ENCODE measurements around the gene MRFAP1L1. TPM values are rescaled to one million over a fixed set of nuclear protein-coding genes. Genes with fewer than 3 reads are reported as not detected.

Gene MRFAP1L1
- total RNA-seq, 1 experiment from 2014 or later = 57.7 TPM

DNA sequence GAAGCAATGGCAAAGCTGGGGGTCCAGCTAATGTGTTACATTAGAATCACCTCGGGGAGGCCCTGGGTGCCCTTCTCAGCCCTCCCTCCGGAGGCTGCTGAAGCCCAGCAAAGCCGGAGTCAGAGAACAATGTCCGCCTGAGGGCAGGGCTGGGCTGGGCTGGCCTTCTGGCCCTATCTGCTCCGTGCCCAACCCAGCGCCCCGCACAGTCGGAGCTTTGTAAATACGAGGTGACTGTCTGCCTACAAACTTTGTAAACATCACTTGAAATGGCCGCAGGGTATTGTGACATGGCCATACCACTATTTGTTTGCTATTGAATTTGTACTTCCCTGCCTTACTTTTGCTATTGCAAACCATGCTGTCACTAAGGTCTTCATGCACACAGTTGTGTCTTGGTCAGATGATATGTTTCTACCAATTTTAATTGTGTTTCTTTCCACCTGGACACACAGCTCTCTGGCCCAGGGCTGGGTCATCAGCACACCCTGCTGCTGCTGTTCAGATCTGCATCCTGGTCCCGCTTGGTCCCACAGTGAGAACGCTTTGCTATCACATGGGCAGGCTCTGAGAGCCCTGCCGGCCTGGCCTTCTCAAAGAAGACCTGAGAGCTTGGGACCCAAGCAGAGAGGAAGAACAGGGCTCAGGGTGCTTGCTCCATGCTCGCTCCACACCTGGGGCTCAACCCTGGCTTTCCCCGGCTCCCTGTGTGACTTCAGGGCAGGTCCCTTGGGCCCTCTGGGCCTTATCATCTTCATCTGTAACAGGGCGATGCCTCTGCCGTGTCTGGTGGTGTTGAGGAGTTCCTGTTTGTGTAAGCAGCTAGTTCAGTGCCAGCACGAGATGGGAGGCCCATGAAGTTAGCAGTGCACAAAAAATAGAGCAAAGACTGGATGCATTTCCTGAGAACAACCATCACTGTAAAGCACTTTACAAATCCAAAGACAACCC is 13.7 kb downstream of the MRFAP1L1 start:
- Histone ChIP-seq H3K9ac (ENCODE audit: extremely low read depth, insufficient read length, low read length) (no peak overlapping the region), H3K79me2 (ENCODE audit: insufficient read depth, low read length) (no peaks in the 10 kb centered on the region), H3K4ac (ENCODE audit: low read depth, low read length) (no peak overlapping the region), H2AK5ac (ENCODE audit: insufficient read length, low read length) (no peak overlapping the region), H3K23me2 (ENCODE audit: insufficient read length, low read depth, low read length, poor library complexity, severe bottlenecking) (no peaks in the 10 kb centered on the region), H3K18ac (ENCODE audit: insufficient read length, low read depth, low read length) (no peak overlapping the region), H3K23ac (ENCODE audit: insufficient read length, low read depth, low read length) (no peak overlapping the region), H3K27me3 (ENCODE audit: insufficient read depth, low read length) (no peaks in the 10 kb centered on the region), H3K14ac (ENCODE audit: insufficient read depth, low read length) (no peak overlapping the region; the same call in 1 of the 2 replicates), H2BK120ac (ENCODE audit: low read depth, low read length, poor library complexity, severe bottlenecking) (no peak overlapping the region), H2BK5ac (ENCODE audit: insufficient read length, low read length) (no peak overlapping the region), H3K79me1 (ENCODE audit: insufficient read depth, low read depth, low read length, poor library complexity, severe bottlenecking) (no peaks in the 10 kb centered on the region), H2BK20ac (ENCODE audit: low read depth, low read length, poor library complexity, severe bottlenecking) (no peak overlapping the region), H2BK12ac (ENCODE audit: insufficient read length, low read depth, low read length) (no peak overlapping the region), H3K4me1 (ENCODE audit: insufficient read depth, low read length) (no peaks in the 10 kb centered on the region), H4K8ac (replicated peaks; ENCODE audit: insufficient read length, low read depth, low read length) (no peak overlapping the region), H2BK15ac (ENCODE audit: low read depth, low read length) (no peak overlapping the region), H4K5ac (ENCODE audit: insufficient read length, low read depth, low read length) (no peak overlapping the region), H3K4me2 (ENCODE audit: insufficient read depth, insufficient read length, low read length) (no peak overlapping the region), H4K91ac (ENCODE audit: insufficient read length, low read depth, low read length) (no peak overlapping the region), H2AFZ (ENCODE audit: low read length) (no peak overlapping the region), H3K9me3 (ENCODE audit: control insufficient read depth, low read depth, low read length) (no peaks in the 10 kb centered on the region), H3K56ac (ENCODE audit: insufficient read length, low read depth, low read length) (no peak overlapping the region), H3T11ph (ENCODE audit: low read length) (no peak overlapping the region), H4K20me1 (ENCODE audit: control insufficient read depth, insufficient read depth, insufficient read length) (no peaks in the 10 kb centered on the region), H3K27ac (ENCODE audit: insufficient read length, low read depth, low read length) (no peak overlapping the region)
- no peak for DNase-seq
- Mint-ChIP-seq H3K4me3 (no peak overlapping the region), H3K27ac (peak overlapping the region in 2 of 3 experiments; percentile 22 to 78; a peak in 2 of 7 replicates), H3K27me3 (ENCODE audit: low read depth) (no peaks in the 10 kb centered on the region), H3K9me3 (no peaks in the 10 kb centered on the region), H3K4me1 (peaks cover 0 to 12% of the 10 kb centered on the region in 2 experiments; a peak in 2 of 4 replicates), H3K36me3 (ENCODE audit: insufficient read depth in 1 of 3, low read depth in 3 of 3) (peaks cover 0 to 10% (median 8%) of the 10 kb centered on the region in 3 experiments; a peak in 4 of 7 replicates)
- no CpG with 5 or more reads among the region's 18 CpGs for WGBS (ENCODE audit: extremely low coverage, insufficient read length, low lambda C conversion rate)
- TF ChIP-seq, protein P1, sequence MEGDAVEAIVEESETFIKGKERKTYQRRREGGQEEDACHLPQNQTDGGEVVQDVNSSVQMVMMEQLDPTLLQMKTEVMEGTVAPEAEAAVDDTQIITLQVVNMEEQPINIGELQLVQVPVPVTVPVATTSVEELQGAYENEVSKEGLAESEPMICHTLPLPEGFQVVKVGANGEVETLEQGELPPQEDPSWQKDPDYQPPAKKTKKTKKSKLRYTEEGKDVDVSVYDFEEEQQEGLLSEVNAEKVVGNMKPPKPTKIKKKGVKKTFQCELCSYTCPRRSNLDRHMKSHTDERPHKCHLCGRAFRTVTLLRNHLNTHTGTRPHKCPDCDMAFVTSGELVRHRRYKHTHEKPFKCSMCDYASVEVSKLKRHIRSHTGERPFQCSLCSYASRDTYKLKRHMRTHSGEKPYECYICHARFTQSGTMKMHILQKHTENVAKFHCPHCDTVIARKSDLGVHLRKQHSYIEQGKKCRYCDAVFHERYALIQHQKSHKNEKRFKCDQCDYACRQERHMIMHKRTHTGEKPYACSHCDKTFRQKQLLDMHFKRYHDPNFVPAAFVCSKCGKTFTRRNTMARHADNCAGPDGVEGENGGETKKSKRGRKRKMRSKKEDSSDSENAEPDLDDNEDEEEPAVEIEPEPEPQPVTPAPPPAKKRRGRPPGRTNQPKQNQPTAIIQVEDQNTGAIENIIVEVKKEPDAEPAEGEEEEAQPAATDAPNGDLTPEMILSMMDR (conservative IDR thresholded peaks at IDR 0.05) = no peak
